CD4-positive, alpha-beta T cell treated with Interleukin-2 at 100 ng/mL for 4 hours (primary cell): ENCODE data around the gene TBC1D3K.
"Not testable (repeated sequence)": the region's sequence is repeated elsewhere in the genome, so short reads cannot be mapped to it uniquely, and the experiment has no call there.

ENCODE experiments used
- DNase-seq: peaks from one replicate; pipeline ENCODE4 v3.0.0-alpha.2; 2020; ENCODE audit warnings: low spot score

Gene TBC1D3K

DNA sequence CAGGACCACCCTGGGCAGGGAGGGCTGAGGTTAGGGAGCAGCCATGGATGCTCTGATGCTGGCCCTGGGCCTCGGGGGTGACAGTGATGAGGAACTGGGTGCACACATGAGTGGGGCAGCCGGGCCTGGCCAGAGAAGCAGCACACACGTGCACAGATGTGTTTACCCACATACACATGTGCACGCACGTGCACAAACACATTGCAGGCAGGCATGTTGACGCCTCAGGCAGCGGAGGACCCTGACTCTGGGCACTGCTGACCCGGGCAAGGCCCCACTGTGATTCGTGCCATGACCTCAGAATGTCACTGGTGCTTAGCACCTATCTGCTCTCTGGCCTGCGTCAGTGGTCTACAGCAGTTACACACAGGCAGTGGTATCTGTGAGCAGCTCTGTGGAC lies at the start of gene TBC1D3K:
Gene TBC1D3K (plus strand): TSS at position 301 of the 400 bp plus-strand sequence. CDS start 1,585 bp downstream, outside the sequence.
- DNase-seq: not testable (repeated sequence)

DNA sequence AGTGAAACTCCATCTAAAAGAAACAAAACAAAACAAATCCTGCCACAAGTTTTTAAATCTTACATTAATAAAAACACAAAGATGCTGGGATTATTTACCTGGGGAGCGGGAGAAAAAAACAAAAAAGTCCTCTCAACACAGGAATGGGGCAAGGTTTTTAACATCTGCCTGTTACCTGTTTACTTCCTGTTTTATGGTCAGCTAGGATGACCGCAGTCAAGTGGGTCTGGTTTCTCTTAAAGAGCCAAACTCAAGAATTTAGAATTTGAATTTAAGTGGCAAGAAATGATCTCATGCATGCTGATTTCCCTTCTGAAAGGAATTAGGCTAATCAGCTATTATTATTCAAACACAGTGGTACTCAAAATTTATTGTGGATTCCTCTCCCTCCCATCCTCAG lies 39.7 kb upstream of the TBC1D3K start:
- DNase-seq: no peak

DNA sequence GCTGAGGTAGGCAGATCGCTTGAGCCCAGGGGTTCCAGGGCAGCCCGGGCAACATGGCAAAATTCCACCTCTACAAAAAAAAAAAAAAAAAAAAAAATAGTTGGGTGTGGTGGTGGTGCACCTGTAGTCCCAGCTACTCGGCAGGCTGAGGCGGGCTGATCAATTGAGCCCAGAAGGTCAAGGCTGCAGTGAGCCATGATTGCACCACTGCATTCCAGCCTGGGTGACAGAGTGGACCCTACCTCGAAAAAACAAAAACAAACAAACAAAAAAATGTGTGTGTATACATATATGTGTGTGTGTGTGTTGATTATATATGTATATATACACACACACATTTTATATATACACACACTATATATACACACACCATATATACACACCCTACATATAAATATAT lies 39.1 kb upstream of the TBC1D3K start:
- DNase-seq: no peak

DNA sequence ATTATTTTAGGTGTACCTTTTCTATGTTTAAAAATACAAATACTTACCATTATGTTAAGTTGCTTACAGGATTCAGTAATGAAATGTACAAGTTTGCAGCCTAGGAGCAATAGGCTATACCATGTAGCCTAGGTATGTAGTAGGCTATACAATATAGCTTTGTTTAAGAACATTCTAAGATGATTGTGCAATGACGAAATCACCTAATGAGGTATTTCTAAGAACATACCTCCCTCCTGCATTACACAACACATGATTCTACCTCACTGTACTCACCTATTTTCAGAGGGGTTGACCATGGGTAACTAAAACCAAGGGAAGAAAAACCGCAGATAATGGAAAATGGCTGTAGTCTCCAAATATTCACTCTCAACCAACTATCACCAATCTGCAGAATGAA lies 35.3 kb upstream of the TBC1D3K start:
- no peak for DNase-seq

DNA sequence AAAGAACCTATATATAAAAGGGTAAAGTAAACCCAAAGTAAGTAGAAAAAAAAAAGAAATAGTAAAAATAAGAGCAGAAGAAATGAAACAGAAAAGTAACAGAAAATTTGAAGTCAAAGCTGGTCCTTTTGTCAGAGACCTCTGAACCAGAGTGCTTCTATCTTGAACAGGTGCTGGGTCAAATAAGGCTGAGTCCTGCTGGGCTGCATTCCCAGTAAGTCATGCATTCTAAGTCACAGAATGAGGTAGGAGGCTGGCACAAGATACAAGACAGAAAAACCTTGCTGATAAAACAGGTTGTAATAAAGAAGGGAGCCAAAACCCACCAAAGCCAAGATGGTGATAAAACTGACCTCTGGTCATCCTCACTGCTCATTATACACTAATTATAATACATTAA lies 27.3 kb upstream of the TBC1D3K start:
- DNase-seq: not testable (repeated sequence)
